Left ventricle myocardium inferior (tissue), 1 donor: ENCODE measurements around the gene RGS17. TPM values are rescaled to one million over a fixed set of nuclear protein-coding genes. Genes with fewer than 3 reads are reported as not detected.

Experiments used
- DNase-seq: peaks from one replicate; pipeline ENCODE4 v3.0.0-alpha.2; 2020
- H3K27ac ChIP-seq: fragments of 200-600 bp; replicated peaks from 2 replicates; pipeline ENCODE4 v1.8.0; 2021
- H3K27me3 ChIP-seq: fragments of 200-600 bp; 2 replicates; pipeline ENCODE4 v1.8.0; 2021; ENCODE audit warnings: low read depth
- H3K36me3 ChIP-seq: fragments of 200-600 bp; 2 replicates; pipeline ENCODE4 v1.8.0; 2021
- H3K4me1 ChIP-seq: fragments of 200-600 bp; 2 replicates; pipeline ENCODE4 v1.8.0; 2021
- H3K4me3 ChIP-seq: fragments of 200-600 bp; 2 replicates; pipeline ENCODE4 v1.8.0; 2021; ENCODE audit warnings: mild to moderate bottlenecking, moderate library complexity
- H3K9me3 ChIP-seq: fragments of 200-600 bp; replicated peaks from 2 replicates; pipeline ENCODE4 v1.8.0; 2021
- CTCF ChIP-seq: fragments of 200-600 bp; IDR thresholded peaks from 2 replicates; pipeline ENCODE4 v1.8.0; 2021; ENCODE audit warnings: antibody characterized with exemption, mild to moderate bottlenecking, borderline replicate concordance
- intact Hi-C: fragments of 100-400 bp; cut with micrococcal nuclease; formaldehyde crosslinking; loops from one replicate; pipeline ENCODE4 v1.11.0; 2022
- total RNA-seq: library from RNA; stranded (reverse); fragmentation: NEBNext Ultra II Directional; extraction: Animal tissue kit (Norgen Biotek cat#: 25700); gene quantifications from one replicate; pipeline ENCODE4 v1.2.1, GENCODE V29; 2021
- donor health status: DM: no; HTN: yes; CAD: no; lungs with severe emphysema.

Gene RGS17
- total RNA-seq, 1 donor from 2014 or later = 0.16 TPM

- Histone ChIP-seq H3K4me3 (no peak overlapping the region), H3K9me3 (no peaks in the 10 kb centered on the region), H3K27me3 (no peaks in the 10 kb centered on the region), H3K36me3 (no peaks in the 10 kb centered on the region), H3K27ac (no peak overlapping the region), H3K4me1 (no peaks in the 10 kb centered on the region)
- TF ChIP-seq CTCF = no peak
- intact Hi-C loops = no loop called here
- no peak for DNase-seq
Observed at GRCh38 chr6:153045271-153045670, 85.8 kb downstream of the RGS17 start.

GRCh38 chr6:153044295-153044694, 86.8 kb downstream of the RGS17 start:
- no peak for DNase-seq
- no peak for TF ChIP-seq CTCF
- Histone ChIP-seq H3K27ac (no peak overlapping the region), H3K27me3 (no peaks in the 10 kb centered on the region), H3K9me3 (no peaks in the 10 kb centered on the region), H3K4me1 (no peaks in the 10 kb centered on the region), H3K36me3 (no peaks in the 10 kb centered on the region), H3K4me3 (no peak overlapping the region)
- intact Hi-C loops = no loop called here

- DNase-seq = no peak
- Histone ChIP-seq H3K36me3 (no peaks in the 10 kb centered on the region), H3K27me3 (no peaks in the 10 kb centered on the region), H3K4me3 (no peak overlapping the region), H3K27ac (no peak overlapping the region), H3K4me1 (no peaks in the 10 kb centered on the region), H3K9me3 (no peaks in the 10 kb centered on the region)
- TF ChIP-seq CTCF = no peak
- intact Hi-C loops = no loop called here
Observed at GRCh38 chr6:153043719-153044118, 87.4 kb downstream of the RGS17 start.

GRCh38 chr6:153038378-153039057, 92.6 kb downstream of the RGS17 start:
- H3K36me3 ChIP-seq = no peaks in the 10 kb centered on the region
- no peak overlapping the region for H3K4me3 ChIP-seq
- no peak for TF ChIP-seq CTCF
- H3K27ac ChIP-seq = no peak overlapping the region
- DNase-seq = no peak
- no peaks in the 10 kb centered on the region for H3K9me3 ChIP-seq
- intact Hi-C loops = no loop called here
- no peaks in the 10 kb centered on the region for H3K4me1 ChIP-seq
- no peaks in the 10 kb centered on the region for H3K27me3 ChIP-seq

- Histone ChIP-seq H3K27ac (no peak overlapping the region), H3K36me3 (no peaks in the 10 kb centered on the region), H3K27me3 (no peaks in the 10 kb centered on the region), H3K4me3 (no peak overlapping the region), H3K9me3 (no peaks in the 10 kb centered on the region), H3K4me1 (no peaks in the 10 kb centered on the region)
- DNase-seq = no peak
- intact Hi-C loops = loop anchor here (5.0 kb wide), 1 partner anchor 478 kb away; no protein-coding TSS in a partner anchor
- TF ChIP-seq CTCF = no peak
Observed at GRCh38 chr6:153034139-153034538, 96.9 kb downstream of the RGS17 start.
